Measurements from ENCODE around the gene TMEM207.

The TMEM207 gene

GRCh38 chr3:190443257-190443656 is 6.4 kb downstream of the TMEM207 start:
- FAIRE-seq = peak; percentile 87

GRCh38 chr3:190442240-190442639 is 7.5 kb downstream of the TMEM207 start:
- no peak for FAIRE-seq

DNA sequence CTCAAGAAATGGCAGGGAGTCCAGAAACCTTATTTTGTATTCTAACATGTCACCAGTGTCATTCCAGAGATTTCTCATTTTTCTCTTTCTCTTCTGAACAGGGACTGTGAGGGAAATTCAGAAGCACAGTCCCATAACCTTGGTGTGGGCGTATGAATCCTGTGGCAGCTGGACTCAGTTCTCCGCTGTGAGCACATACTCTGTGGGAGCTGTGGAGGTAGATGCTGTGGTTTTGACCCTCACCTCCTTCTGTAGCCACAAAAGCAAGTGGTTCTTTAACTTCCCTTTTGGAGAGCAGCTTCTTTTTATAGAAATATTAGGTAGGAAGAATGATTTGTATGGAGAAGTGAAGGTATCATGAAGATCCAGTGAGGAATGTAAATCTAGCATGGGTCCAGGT is 13.4 kb downstream of the TMEM207 start:
- no peak for FAIRE-seq

GRCh38 chr3:190435618-190436017 is 14.1 kb downstream of the TMEM207 start:
- no peak for FAIRE-seq

DNA sequence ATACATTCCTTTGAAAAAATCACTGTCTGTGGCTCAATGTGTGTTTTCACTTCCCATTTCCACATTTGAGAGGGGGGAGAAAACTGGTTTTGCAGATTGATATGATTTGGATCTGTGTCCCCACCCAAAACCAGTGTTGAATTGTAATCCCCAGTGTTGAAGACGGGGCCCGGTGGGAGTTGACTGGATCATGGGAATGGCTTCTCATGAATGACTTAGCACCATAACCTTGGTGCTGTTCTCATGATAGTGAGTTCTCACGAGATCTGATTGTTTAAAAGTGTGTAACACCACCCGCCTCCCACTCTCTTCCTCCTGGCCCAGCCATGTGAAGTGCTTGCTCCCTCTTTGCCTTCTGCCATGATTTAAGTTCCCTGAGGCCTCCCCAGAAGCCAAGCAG is 16.1 kb downstream of the TMEM207 start:
- no peak for FAIRE-seq

GRCh38 chr3:190432216-190432615 is 17.5 kb downstream of the TMEM207 start:
- FAIRE-seq = no peak

DNA sequence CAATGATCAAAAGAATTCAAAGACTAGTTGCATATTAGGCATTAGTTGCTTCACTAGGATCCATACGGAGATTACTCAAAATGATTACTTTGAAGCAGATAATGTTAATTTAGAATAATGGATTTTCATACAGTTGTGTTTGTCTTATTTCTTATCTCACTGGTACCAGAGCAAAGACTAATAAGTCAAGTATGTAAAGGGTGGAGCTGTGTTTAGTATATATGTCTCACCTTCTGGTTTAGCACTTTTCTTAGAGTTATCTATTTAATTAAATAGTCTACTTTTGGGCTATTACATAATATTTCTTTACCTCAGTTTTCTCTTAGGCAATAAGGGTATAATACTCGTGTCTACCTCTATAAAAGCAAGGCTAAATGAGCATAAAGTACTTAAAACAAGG is 18.8 kb downstream of the TMEM207 start:
- FAIRE-seq = no peak

DNA sequence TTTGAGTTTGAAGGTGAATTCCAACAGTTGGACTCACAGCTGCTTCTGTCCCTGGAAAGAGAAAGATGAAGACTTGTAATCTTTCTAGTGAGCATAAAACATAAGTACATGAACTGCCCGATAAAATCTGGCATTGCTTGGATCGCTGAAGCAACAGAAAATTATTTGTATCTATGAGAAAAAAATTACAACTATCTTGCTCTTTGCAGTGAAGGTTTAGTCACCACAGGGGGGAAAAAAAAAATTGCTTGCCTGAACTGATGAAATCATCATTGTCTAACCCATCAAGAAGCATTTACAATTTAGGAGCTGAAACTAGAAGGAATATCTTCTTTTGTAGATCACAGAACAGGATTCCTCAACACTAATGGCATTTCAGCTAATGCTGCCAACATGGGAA is 20.0 kb downstream of the TMEM207 start:
- FAIRE-seq = no peak

GRCh38 chr3:190426806-190427507 is 22.7 kb downstream of the TMEM207 start:
- no peak for FAIRE-seq

GRCh38 chr3:190425833-190426232 is 23.9 kb downstream of the TMEM207 start:
- peak; percentile 95 for FAIRE-seq

DNA sequence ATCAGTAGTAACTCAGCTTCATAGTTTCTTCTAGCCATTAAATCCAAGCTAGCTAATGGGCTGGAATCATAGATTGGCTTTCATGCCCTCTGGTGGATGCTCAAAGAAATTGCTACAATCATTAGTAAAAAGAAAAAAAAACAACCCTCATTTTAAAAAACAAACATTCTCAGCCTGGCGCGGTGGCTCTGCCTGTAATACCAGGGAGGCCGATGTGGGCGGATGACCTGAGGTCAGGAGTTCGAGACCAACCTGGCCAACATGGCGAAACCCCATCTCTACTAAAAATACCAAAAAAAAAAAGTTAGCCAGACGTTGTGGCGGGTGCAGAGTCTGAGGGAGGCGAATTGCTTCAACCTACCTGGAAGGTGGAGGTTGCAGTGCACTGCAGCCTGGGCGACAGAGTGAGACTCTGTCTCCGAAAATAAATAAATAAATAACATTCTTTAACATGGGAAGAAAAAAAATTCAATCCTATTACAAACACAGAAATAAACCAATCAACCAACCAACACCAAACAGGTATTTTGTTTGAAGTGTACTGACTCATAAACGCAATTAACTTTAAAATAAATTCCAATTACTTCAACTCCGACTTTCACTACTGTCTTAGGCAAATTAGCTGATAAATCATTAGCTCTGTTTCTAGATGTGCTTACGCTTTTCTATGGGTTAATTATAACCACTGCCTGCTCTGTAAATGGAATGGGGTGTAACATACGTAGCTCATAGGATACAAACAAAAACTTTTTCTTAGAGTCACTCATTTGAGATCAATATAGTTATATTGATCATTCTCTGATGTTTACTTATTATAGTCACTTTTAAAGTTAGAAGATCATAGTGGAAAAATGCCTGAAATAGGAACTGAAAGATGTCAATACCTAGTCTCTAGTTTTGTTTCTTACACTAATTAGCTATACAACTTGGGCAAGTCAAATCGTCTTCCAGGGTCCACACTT is 24.9 kb downstream of the TMEM207 start:
- FAIRE-seq = peak; percentile 97

DNA sequence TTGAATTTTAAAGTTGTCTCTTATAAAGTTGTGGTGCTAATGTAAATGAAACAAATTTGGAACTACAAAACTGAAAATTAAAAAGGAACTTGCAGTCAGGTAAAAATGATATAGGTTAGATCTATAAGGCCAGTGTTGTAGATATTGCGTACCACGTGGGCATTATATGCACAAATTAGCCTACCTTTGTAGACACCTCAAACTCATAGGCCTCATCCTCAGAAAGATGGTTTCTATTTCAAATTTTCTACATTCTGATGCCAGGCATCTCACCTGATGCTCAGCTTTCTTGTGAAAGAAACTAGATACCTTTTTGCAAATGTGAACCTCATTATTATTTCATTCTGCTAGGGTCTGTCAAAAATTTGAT is 25.6 kb downstream of the TMEM207 start:
- FAIRE-seq = no peak

DNA sequence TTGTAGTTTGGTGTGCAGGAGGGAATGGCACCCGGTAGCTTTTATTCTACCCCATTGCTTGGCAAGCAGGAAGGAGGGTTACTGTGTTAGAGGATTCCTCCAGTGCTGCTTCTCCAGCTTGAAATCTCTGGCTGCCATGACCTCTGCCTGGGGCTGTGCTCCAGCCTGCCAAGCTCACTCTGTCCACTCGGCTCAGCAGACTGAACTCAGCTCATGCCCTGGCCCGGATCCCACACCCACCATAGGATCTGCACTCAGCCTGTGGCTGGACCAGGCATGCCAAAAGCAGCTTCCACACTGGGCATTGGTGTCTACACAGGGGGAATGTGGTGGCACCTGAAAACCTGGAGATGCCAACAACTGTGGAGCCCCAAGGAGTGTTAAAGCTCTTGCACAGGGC is 35.4 kb downstream of the TMEM207 start:
- no peak for FAIRE-seq

GRCh38 chr3:190404715-190405114 is 45.0 kb downstream of the TMEM207 start:
- no peak for FAIRE-seq

DNA sequence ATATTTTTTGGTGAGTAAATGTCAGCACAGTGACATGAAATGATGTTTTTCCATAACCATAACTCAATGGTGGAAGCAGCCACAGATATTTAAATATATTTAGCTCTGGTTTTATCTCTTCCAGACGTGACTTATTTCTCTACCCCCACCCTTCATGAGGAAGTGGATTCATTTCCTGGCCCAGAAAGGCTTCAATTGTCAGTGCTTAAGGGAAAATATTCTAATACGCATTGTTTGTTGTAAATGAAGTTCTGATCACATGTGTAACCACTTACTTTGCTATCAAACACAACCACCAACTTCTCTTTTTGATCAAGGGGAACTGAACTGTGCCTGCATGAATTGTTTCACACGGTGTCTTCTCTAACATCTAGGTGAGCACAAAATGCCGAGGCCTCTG is 47.7 kb downstream of the TMEM207 start:
- no peak for FAIRE-seq

DNA sequence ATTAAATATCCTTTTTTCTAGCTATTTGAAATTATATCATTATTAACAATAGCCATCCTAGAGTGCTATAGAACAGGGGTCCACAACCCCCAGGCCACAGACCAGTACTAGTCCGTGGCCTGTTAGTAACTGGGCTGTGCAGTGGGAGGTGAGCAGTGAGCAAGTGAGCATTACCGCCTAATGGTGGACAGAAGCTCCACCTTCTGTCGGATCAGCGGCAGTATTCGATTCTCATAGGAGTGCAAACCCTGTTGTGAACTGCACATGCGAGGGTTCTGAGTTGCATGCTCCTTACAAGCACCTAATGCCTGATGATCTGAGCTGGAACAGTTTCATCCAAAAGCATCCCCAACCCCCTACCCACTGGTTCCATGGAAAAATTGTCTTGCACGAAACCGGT is 50.0 kb downstream of the TMEM207 start:
- FAIRE-seq = no peak

- FAIRE-seq = no peak
Measured at GRCh38 chr3:190397889-190398288, 51.8 kb downstream of the TMEM207 start.

- FAIRE-seq = no peak
Measured at GRCh38 chr3:190396001-190396400, 53.7 kb downstream of the TMEM207 start.

DNA sequence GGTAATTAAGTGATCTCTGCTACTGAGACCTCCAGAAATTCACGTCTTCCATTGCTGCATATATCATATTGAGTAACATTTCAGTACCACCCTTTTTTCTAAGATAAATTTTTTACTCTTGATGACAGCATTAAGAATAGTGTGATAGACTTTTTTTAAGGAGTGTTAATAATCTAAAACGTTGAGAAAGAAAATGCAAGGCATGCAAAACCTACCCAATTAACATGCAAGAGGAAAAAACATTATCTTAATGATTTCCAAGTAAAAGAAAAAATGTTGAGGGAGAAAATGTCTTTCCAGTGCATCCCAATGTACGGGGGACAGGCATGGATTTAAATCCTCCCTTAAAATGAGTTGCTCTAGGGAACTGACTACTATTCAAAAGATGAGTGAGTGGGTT is 61.0 kb downstream of the TMEM207 start:
- FAIRE-seq = no peak

DNA sequence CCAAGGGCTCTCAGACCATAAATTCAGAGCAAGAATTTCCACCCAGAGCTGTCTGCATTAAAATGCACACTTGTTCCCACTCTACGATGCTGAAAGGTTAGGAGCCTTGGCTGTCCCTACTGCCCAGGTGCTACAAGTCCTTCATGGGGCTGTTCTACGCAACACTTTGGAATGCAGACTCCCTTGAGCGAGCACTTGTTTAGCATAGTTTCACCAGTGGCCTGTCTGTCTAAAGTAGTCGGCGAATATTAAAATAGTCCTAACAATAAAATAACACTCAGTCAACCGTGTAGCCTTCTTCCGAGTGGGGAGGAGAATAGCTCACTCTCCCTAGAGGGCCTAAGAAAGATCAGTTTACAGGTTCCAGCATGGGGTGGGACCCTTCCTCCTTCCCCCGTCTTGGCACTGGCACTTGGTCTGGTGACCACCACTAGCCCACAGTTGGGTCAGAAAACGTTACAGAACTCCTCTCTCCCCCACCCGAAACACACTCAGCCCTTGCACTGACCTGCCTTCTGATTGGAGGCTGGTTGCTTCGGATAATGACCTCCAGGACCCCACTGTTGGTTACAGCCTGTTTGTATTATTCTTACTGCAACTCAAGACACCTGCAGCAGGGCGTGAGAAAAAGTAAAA is 62.0 kb downstream of the TMEM207 start, which contains the start of gene CLDN16:
CLDN16 (plus strand) TSS at position 586 of the 636 bp plus-strand sequence. CDS start 167 bp downstream, outside the sequence.
- no peak for FAIRE-seq

GRCh38 chr3:190385731-190386688 is 63.7 kb downstream of the TMEM207 start:
- FAIRE-seq = no peak

DNA sequence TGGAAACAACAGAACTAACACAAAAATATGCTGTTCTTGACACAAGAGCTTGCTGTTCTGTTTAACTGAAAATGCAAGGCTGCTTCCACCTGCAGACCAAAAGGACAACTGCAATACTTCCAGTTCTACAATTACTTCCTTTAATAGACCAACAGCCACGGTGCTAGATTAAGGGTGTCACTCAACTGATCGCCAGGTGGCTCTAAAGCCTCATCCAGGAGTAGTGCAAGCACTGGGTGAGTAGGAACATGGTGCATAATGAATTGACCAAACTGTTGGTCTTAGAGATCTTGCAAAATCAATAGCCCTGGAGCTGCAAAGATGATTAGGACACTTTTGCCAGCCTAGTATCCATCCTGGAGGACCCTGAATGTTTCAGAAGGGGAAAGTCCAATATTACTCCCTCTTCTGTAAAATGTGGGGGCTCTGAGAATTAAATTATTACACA is 65.4 kb downstream of the TMEM207 start:
- FAIRE-seq = peak; percentile 76
